Measurements from ENCODE around the gene NRSN2. TPM values are rescaled to one million over a fixed set of nuclear protein-coding genes. Genes with fewer than 3 reads are reported as not detected.
"Not testable (repeated sequence)": the region's sequence is repeated elsewhere in the genome, so short reads cannot be mapped to it uniquely, and the experiment has no call there.

The NRSN2 gene
- total RNA-seq, 1 donor from 2014 or later = 5.1 TPM

GRCh38 chr20:376750-377149 is 29.8 kb downstream of the NRSN2 start:
- H3K4me1 Mint-ChIP-seq (ENCODE audit: low read depth) = peaks cover 19% of the 10 kb centered on the region
- H3K4me3 Mint-ChIP-seq = no peak overlapping the region
- no peaks in the 10 kb centered on the region for H3K9me3 Mint-ChIP-seq
- H3K36me3 Mint-ChIP-seq (ENCODE audit: low read depth) = no peaks in the 10 kb centered on the region
- peaks cover 3% of the 10 kb centered on the region for H3K27me3 Mint-ChIP-seq (ENCODE audit: insufficient read depth)
- no peak overlapping the region for H3K27ac Mint-ChIP-seq
- intact Hi-C loops (cut with micrococcal nuclease) = no loop called here
- DNase-seq (ENCODE audit: low spot score) = no peak

- H3K36me3 Mint-ChIP-seq (ENCODE audit: low read depth); H3K27ac Mint-ChIP-seq; DNase-seq (ENCODE audit: low spot score); H3K27me3 Mint-ChIP-seq (ENCODE audit: insufficient read depth); intact Hi-C loops (cut with micrococcal nuclease); H3K4me3 Mint-ChIP-seq; H3K9me3 Mint-ChIP-seq: not testable (repeated sequence)
- H3K4me1 Mint-ChIP-seq (ENCODE audit: low read depth) = peaks cover 16% of the 10 kb centered on the region
These were observed 30.7 kb downstream of the NRSN2 start for GRCh38 chr20:377578-377977.

- intact Hi-C loops (cut with micrococcal nuclease) = no loop called here
- no peaks in the 10 kb centered on the region for H3K9me3 Mint-ChIP-seq
- H3K4me1 Mint-ChIP-seq (ENCODE audit: low read depth) = peaks cover 19% of the 10 kb centered on the region
- peaks cover 3% of the 10 kb centered on the region for H3K27me3 Mint-ChIP-seq (ENCODE audit: insufficient read depth)
- H3K4me3 Mint-ChIP-seq = no peak overlapping the region
- no peak for DNase-seq (ENCODE audit: low spot score)
- no peaks in the 10 kb centered on the region for H3K36me3 Mint-ChIP-seq (ENCODE audit: low read depth)
- H3K27ac Mint-ChIP-seq = no peak overlapping the region
These were observed 32.0 kb downstream of the NRSN2 start for GRCh38 chr20:378961-379336.

GRCh38 chr20:380763-381580 is 34.1 kb downstream of the NRSN2 start:
- H3K9me3 Mint-ChIP-seq = no peaks in the 10 kb centered on the region
- intact Hi-C loops (cut with micrococcal nuclease) = loop anchor here (1.0 kb wide), 5 partner anchors 27 to 84 kb away; partner anchors contain the start of genes RBCK1 and ZCCHC3
- peaks cover 5% of the 10 kb centered on the region for H3K36me3 Mint-ChIP-seq (ENCODE audit: low read depth)
- peak overlapping the region; percentile 90 for H3K27ac Mint-ChIP-seq
- DNase-seq (ENCODE audit: low spot score) = peak; percentile 62
- peaks cover 3% of the 10 kb centered on the region for H3K27me3 Mint-ChIP-seq (ENCODE audit: insufficient read depth)
- peaks cover 22% of the 10 kb centered on the region for H3K4me1 Mint-ChIP-seq (ENCODE audit: low read depth)
- H3K4me3 Mint-ChIP-seq = peak overlapping the region; percentile 89

GRCh38 chr20:381581-382290 is 34.8 kb downstream of the NRSN2 start:
- peaks cover 22% of the 10 kb centered on the region for H3K4me1 Mint-ChIP-seq (ENCODE audit: low read depth)
- intact Hi-C loops (cut with micrococcal nuclease) = loop anchor here (1.0 kb wide), 4 partner anchors 27 to 80 kb away; partner anchors contain the start of gene RBCK1
- H3K36me3 Mint-ChIP-seq (ENCODE audit: low read depth) = peaks cover 8% of the 10 kb centered on the region
- peak; percentile 75 for DNase-seq (ENCODE audit: low spot score)
- peak overlapping the region; percentile 68 for H3K27ac Mint-ChIP-seq
- H3K9me3 Mint-ChIP-seq = no peaks in the 10 kb centered on the region
- peaks cover 3% of the 10 kb centered on the region for H3K27me3 Mint-ChIP-seq (ENCODE audit: insufficient read depth)
- H3K4me3 Mint-ChIP-seq = peak overlapping the region; percentile 81

GRCh38 chr20:382291-383115 is 35.6 kb downstream of the NRSN2 start:
- Mint-ChIP-seq H3K4me1 (ENCODE audit: low read depth) (peaks cover 22% of the 10 kb centered on the region), H3K27me3 (ENCODE audit: insufficient read depth) (peaks cover 3% of the 10 kb centered on the region), H3K9me3 (no peaks in the 10 kb centered on the region), H3K27ac (peak overlapping the region; percentile 68), H3K36me3 (ENCODE audit: low read depth) (peaks cover 9% of the 10 kb centered on the region), H3K4me3 (peak overlapping the region; percentile 81)
- DNase-seq (ENCODE audit: low spot score) = no peak
- intact Hi-C loops (cut with micrococcal nuclease) = no loop called here

GRCh38 chr20:383889-384288 is 37.0 kb downstream of the NRSN2 start:
- H3K9me3 Mint-ChIP-seq = no peaks in the 10 kb centered on the region
- H3K36me3 Mint-ChIP-seq (ENCODE audit: low read depth) = peaks cover 20% of the 10 kb centered on the region
- H3K27ac Mint-ChIP-seq = no peak overlapping the region
- H3K4me1 Mint-ChIP-seq (ENCODE audit: low read depth) = peaks cover 22% of the 10 kb centered on the region
- H3K27me3 Mint-ChIP-seq (ENCODE audit: insufficient read depth) = no peaks in the 10 kb centered on the region
- peak overlapping the region; percentile 6 for H3K4me3 Mint-ChIP-seq
- intact Hi-C loops (cut with micrococcal nuclease) = no loop called here
- no peak for DNase-seq (ENCODE audit: low spot score)

- Mint-ChIP-seq H3K4me3 (no peak overlapping the region), H3K27ac (peak overlapping the region; percentile 29), H3K27me3 (ENCODE audit: insufficient read depth) (no peaks in the 10 kb centered on the region), H3K9me3 (no peaks in the 10 kb centered on the region), H3K36me3 (ENCODE audit: low read depth) (peaks cover 26% of the 10 kb centered on the region), H3K4me1 (ENCODE audit: low read depth) (peaks cover 22% of the 10 kb centered on the region)
- intact Hi-C loops (cut with micrococcal nuclease) = no loop called here
- DNase-seq (ENCODE audit: low spot score) = no peak
These were observed 37.8 kb downstream of the NRSN2 start for GRCh38 chr20:384723-385122.

GRCh38 chr20:385448-385847 is 38.5 kb downstream of the NRSN2 start:
- intact Hi-C loops (cut with micrococcal nuclease) = no loop called here
- H3K27ac Mint-ChIP-seq = no peak overlapping the region
- DNase-seq (ENCODE audit: low spot score) = no peak
- no peaks in the 10 kb centered on the region for H3K9me3 Mint-ChIP-seq
- peaks cover 31% of the 10 kb centered on the region for H3K36me3 Mint-ChIP-seq (ENCODE audit: low read depth)
- H3K27me3 Mint-ChIP-seq (ENCODE audit: insufficient read depth) = no peaks in the 10 kb centered on the region
- no peak overlapping the region for H3K4me3 Mint-ChIP-seq
- H3K4me1 Mint-ChIP-seq (ENCODE audit: low read depth) = peaks cover 22% of the 10 kb centered on the region

GRCh38 chr20:386634-387033 is 39.7 kb downstream of the NRSN2 start:
- H3K27me3 Mint-ChIP-seq (ENCODE audit: insufficient read depth); H3K4me3 Mint-ChIP-seq; H3K27ac Mint-ChIP-seq; DNase-seq (ENCODE audit: low spot score); intact Hi-C loops (cut with micrococcal nuclease); H3K9me3 Mint-ChIP-seq: not testable (repeated sequence)
- Mint-ChIP-seq H3K36me3 (ENCODE audit: low read depth) (peaks cover 38% of the 10 kb centered on the region), H3K4me1 (ENCODE audit: low read depth) (peaks cover 22% of the 10 kb centered on the region)

GRCh38 chr20:387520-387919 is 40.6 kb downstream of the NRSN2 start:
- no peaks in the 10 kb centered on the region for H3K9me3 Mint-ChIP-seq
- peaks cover 17% of the 10 kb centered on the region for H3K4me1 Mint-ChIP-seq (ENCODE audit: low read depth)
- intact Hi-C loops (cut with micrococcal nuclease) = no loop called here
- DNase-seq (ENCODE audit: low spot score) = no peak
- H3K36me3 Mint-ChIP-seq (ENCODE audit: low read depth) = peaks cover 43% of the 10 kb centered on the region
- no peak overlapping the region for H3K4me3 Mint-ChIP-seq
- H3K27ac Mint-ChIP-seq = no peak overlapping the region
- H3K27me3 Mint-ChIP-seq (ENCODE audit: insufficient read depth) = no peaks in the 10 kb centered on the region

- H3K4me3 Mint-ChIP-seq = no peak overlapping the region
- peaks cover 51% of the 10 kb centered on the region for H3K36me3 Mint-ChIP-seq (ENCODE audit: low read depth)
- H3K27me3 Mint-ChIP-seq (ENCODE audit: insufficient read depth) = no peaks in the 10 kb centered on the region
- H3K4me1 Mint-ChIP-seq (ENCODE audit: low read depth) = peaks cover 13% of the 10 kb centered on the region
- DNase-seq (ENCODE audit: low spot score) = no peak
- no peaks in the 10 kb centered on the region for H3K9me3 Mint-ChIP-seq
- peak overlapping the region; percentile 30 for H3K27ac Mint-ChIP-seq
- intact Hi-C loops (cut with micrococcal nuclease) = no loop called here
These were observed 41.4 kb downstream of the NRSN2 start for GRCh38 chr20:388034-388994.

Measured in activated T-helper 1 cell treated with anti-CD3 and anti-CD28 coated beads, Interleukin-12 subunit alpha, Interleukin-12 subunit beta, Interleukin-2, Interleukin-4 antibody, amounts not matched to agents 30 ng/mL and 10 ng/mL and 1 ng/mL, durations not matched to agents 14 hours and 24 hours and 36 hours (primary cell).